GM12878 (cell line): ENCODE measurements around the gene CRAMP1. TPM values are rescaled to one million over a fixed set of nuclear protein-coding genes. Genes with fewer than 3 reads are reported as not detected.
A peak's percentile ranks its signal among the peaks of the same experiment; 100 is the strongest.

Source experiments
- ATAC-seq: fragments of 200-7000 bp; cut with Tn5 transposase; 3 replicates; pipeline ENCODE4 v1.9.1; 2020; ENCODE audit warnings: mild to moderate bottlenecking, moderate library complexity
- BruUV-seq: library from RNA; stranded (reverse); fragments of 400-500 nt; replicated peaks from 2 replicates; lab custom pipeline; 2021; lab: Mats Ljungman, UMichigan
- CTCF ChIA-PET: fragments of 300-600 bp; sonication (Branson Sonifier 250); formaldehyde crosslinking; extraction: SDS; loops from one replicate; lab custom pipeline; 2021; ENCODE audit warnings: inconsistent platforms; lab: Yijun Ruan, JAX
- POLR2A ChIA-PET: fragments of 350-600 bp; formaldehyde crosslinking; extraction: SDS; loops from one replicate; lab custom pipeline; 2021; ENCODE audit warnings: inconsistent platforms; lab: Charles Lee
- RAD21 ChIA-PET: fragments of 300-600 bp; sonication (Branson Sonifier 250); formaldehyde crosslinking; loops from one replicate; lab custom pipeline; 2023; ENCODE audit warnings: antibody characterized with exemption; ENCODE audit not compliant: unreplicated experiment; lab: Charles Lee
- SMC1A ChIA-PET: fragments of 300-600 bp; sonication (Branson Sonifier 250); formaldehyde crosslinking; loops from one replicate; lab custom pipeline; 2023; ENCODE audit not compliant: unreplicated experiment, uncharacterized antibody; lab: Charles Lee
- DNase-seq: peaks from one replicate; pipeline ENCODE4 v3.0.0-alpha.2; 2011; ENCODE audit warnings: low read depth, low spot score
- FAIRE-seq: peaks from 3 replicates; lab custom pipeline; 2011; peaks lifted over from hg19 to GRCh38; lab: Jason Lieb, UNC
- H2AFZ ChIP-seq: 2 replicates; pipeline ENCODE4 v1.6.0; 2011; ENCODE audit warnings: low read depth, low read length, control low read depth; ENCODE audit not compliant: control insufficient read depth
- H3K27ac ChIP-seq: 2 replicates; pipeline ENCODE4 v1.5.1; 2011; ENCODE audit warnings: control low read depth; ENCODE audit not compliant: control insufficient read depth, insufficient read depth
- H3K27me3 ChIP-seq, 2 experiments: replicated peaks in 1 of 2; 2 replicates each; pipeline versions ENCODE4 v1.6.0 to v1.6.1; 2011; ENCODE audit warnings: low read length in 1 of 2; ENCODE audit not compliant: control insufficient read depth in 2 of 2, insufficient read depth in 2 of 2
- H3K36me3 ChIP-seq, 2 experiments: 2 replicates each; pipeline ENCODE4 v1.5.1; 2011; ENCODE audit warnings: low read length in 1 of 2; ENCODE audit not compliant: control insufficient read depth in 2 of 2, insufficient read depth in 2 of 2
- H3K4me1 ChIP-seq: 2 replicates; pipeline ENCODE4 v1.6.1; 2011; ENCODE audit warnings: mild to moderate bottlenecking, low read length, moderate library complexity, mixed read lengths; ENCODE audit not compliant: control insufficient read depth, insufficient read depth
- H3K4me2 ChIP-seq: 2 replicates; pipeline ENCODE4 v1.6.0; 2011; ENCODE audit warnings: control low read depth; ENCODE audit not compliant: control insufficient read depth, insufficient read depth
- H3K4me3 ChIP-seq: fragments of 200-600 bp; sonication (generic); 2 replicates; pipeline ENCODE4 v1.5.1; 2016
- H3K79me2 ChIP-seq: 2 replicates; pipeline ENCODE4 v1.6.0; 2011; ENCODE audit warnings: low read length; ENCODE audit not compliant: control insufficient read depth, insufficient read depth
- H3K9ac ChIP-seq: 2 replicates; pipeline ENCODE4 v1.8.0; 2011; ENCODE audit warnings: low read length, control low read depth, mixed read lengths; ENCODE audit not compliant: control insufficient read depth, insufficient read depth
- H3K9me3 ChIP-seq: replicated peaks from 3 replicates; pipeline ENCODE4 v1.5.1; 2011; ENCODE audit warnings: mild to moderate bottlenecking, low read length; ENCODE audit not compliant: control insufficient read depth, insufficient read depth
- H4K20me1 ChIP-seq: 2 replicates; pipeline ENCODE4 v1.6.0; 2011; ENCODE audit not compliant: control insufficient read depth, insufficient read depth
- EP300 ChIP-seq, 2 experiments: fragments of 150-350 bp in 1 of 2; IDR thresholded peaks; 2 replicates each; pipeline ENCODE4 v1.6.1; 2011 to 2012; ENCODE audit warnings: low read depth in 2 of 2, low read length in 2 of 2, borderline replicate concordance in 1 of 2, improper control_type of control experiment in 1 of 2, inconsistent platforms in 1 of 2; ENCODE audit not compliant: control insufficient read depth in 1 of 2
- GABPA ChIP-seq: IDR thresholded peaks from 2 replicates; pipeline ENCODE4 v1.6.1; 2014; ENCODE audit warnings: antibody characterized with exemption, low read depth, mild to moderate bottlenecking, inconsistent platforms
- GATAD2B ChIP-seq: fragments of 450-650 bp; conservative IDR thresholded peaks from 2 replicates; pipeline ENCODE4 v1.6.1; 2017; ENCODE audit warnings: low read depth, mild to moderate bottlenecking, moderate library complexity
- IRF4 ChIP-seq: IDR thresholded peaks from 2 replicates; pipeline ENCODE4 v1.6.1; 2011; ENCODE audit warnings: low read depth, low read length
- NFYA ChIP-seq: IDR thresholded peaks from 2 replicates; pipeline ENCODE4 v1.6.1; 2011; ENCODE audit warnings: low read depth, mild to moderate bottlenecking, low read length, improper control_type of control experiment, borderline replicate concordance
- RAD51 ChIP-seq: fragments of 450-650 bp; IDR thresholded peaks from 2 replicates; pipeline ENCODE4 v1.6.1; 2016; ENCODE audit warnings: moderate library complexity, mild to moderate bottlenecking, inconsistent platforms
- RBBP5 ChIP-seq: fragments of 200-600 bp; sonication (generic); conservative IDR thresholded peaks from 2 replicates; pipeline ENCODE4 v1.6.1; 2016
- RELA ChIP-seq: fragments of 450-650 bp; IDR thresholded peaks from 2 replicates; pipeline ENCODE4 v1.8.0; 2014; ENCODE audit warnings: borderline replicate concordance; ENCODE audit not compliant: partially characterized antibody
- WRNIP1 ChIP-seq: IDR thresholded peaks from 2 replicates; pipeline ENCODE4 v1.6.1; 2011; ENCODE audit warnings: low read depth, low read length, improper control_type of control experiment, borderline replicate concordance
- YY1 ChIP-seq: IDR thresholded peaks from 2 replicates; pipeline ENCODE4 v1.6.1; 2011; ENCODE audit warnings: low read depth, mild to moderate bottlenecking, low read length
- ZZZ3 ChIP-seq: IDR thresholded peaks from 2 replicates; pipeline ENCODE4 v1.6.1; 2011; ENCODE audit warnings: low read depth; ENCODE audit not compliant: control insufficient read depth, insufficient read length
- WGBS: methylation state at CpG from one replicate; pipeline ENCODE4 v1.1.6; 2016; ENCODE audit warnings: low lambda C conversion rate; ENCODE audit not compliant: insufficient replicate concordance, insufficient coverage; ENCODE audit errors: missing lambda C conversion rate; 5-methylcytosine and 5-hydroxymethylcytosine counted together
- in situ Hi-C: fragments of 300-500 bp; cut with MboI; formaldehyde crosslinking; loops from 9 replicates; pipeline ENCODE4 v1.14.3; 2018; ENCODE audit warnings: mixed read lengths
- intact Hi-C: fragments of 100-400 bp; cut with micrococcal nuclease; formaldehyde crosslinking; loops from one replicate; pipeline ENCODE4 v1.14.2; 2022; ENCODE audit not compliant: unreplicated experiment
- polyA plus RNA-seq, 11 experiments: library from polyadenylated mRNA; depleted of rRNA in 4 of 11; unstranded in 6 of 11; stranded (reverse) in 5 of 11; fragments of >200 nt; fragmentation: Nextera tagmentation in 4 of 11; fragmentation: Illumina TruSeq in 1 of 11; extraction: Ambion mirVana in 4 of 11; extraction: Trizol in 1 of 11; gene quantifications; 1 replicate in 1 of 11; 2 replicates in 10 of 11; pipeline versions ENCODE4 v1.2.1 to v1.2.3, GENCODE V29; 2011 to 2016; ENCODE audit warnings: inconsistent platforms in 2 of 11, missing spikeins in 2 of 11, low read depth in 1 of 11
- total RNA-seq, 4 experiments: library from RNA; depleted of rRNA in 3 of 4; stranded (reverse); fragments of >200 nt in 3 of 4; fragmentation: Illumina TruSeq in 1 of 4; extraction: Trizol in 1 of 4; gene quantifications; 2 replicates each; pipeline versions ENCODE4 v1.2.1 to v1.2.3, GENCODE V29; 2013 to 2021
- TF ChIP-seq, protein P1 (sequence below): fragments of 450-650 bp; formaldehyde crosslinking; IDR thresholded peaks from 2 replicates; pipeline ENCODE4 v1.5.0; 2022; ENCODE audit warnings: mild to moderate bottlenecking, missing genetic modification characterization

CRAMP1 gene
- total and polyA plus RNA-seq, 10 of the 15 experiments (the other 5 are each of a cell fraction or from before 2014, with no cell fraction given): 0.37 to 9.8 (median 3.9) TPM

DNA sequence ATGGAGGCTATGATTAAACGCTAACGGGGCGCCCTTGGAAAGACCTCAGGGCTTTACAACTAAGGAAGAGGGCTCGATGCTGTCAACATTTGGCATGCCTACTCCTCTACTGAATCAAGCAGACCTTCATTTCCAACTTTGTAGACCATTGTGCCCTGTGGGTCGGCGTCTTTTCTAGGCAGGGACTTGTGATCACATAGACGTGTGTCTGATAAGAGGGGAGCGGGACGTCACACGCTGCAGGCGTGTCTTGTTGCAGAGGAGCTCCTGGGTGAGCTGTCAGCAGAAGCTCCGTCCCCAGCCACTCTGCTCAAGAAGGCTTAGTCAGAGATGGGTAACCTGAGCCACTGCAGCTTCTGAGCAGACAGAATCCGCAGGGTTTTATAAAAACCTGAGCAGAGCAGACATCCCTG lies 96.6 kb downstream of the CRAMP1 start:
- ATAC-seq: no peak
- ChIA-PET POLR2A (interaction anchor here (0.7 kb wide), 1 partner anchor 31 kb away, joined by 3 read pairs; the partner anchor contains the start of gene JPT2), RAD21 (no interaction called here), CTCF (interaction anchor here (1.2 to 1.9 kb wide), 3 partner anchors 9 to 32 kb away, joined by 3 to 6 read pairs (median 4); no protein-coding TSS in a partner anchor), SMC1A (interaction anchor here (1.1 to 1.5 kb wide), 2 partner anchors 14 to 74 kb away, joined by 3 read pairs; partner anchors contain the start of genes NUBP2 and SPSB3)
- no peak overlapping the region for H3K9ac ChIP-seq
- peaks cover 26% of the 10 kb centered on the region for H3K4me1 ChIP-seq
- H2AFZ ChIP-seq: no peak overlapping the region
- no peaks in the 10 kb centered on the region for H3K27me3 ChIP-seq
- H4K20me1 ChIP-seq: peaks cover 4% of the 10 kb centered on the region; the same call in 1 of the 2 replicates
- H3K79me2 ChIP-seq: peaks cover 47% of the 10 kb centered on the region
- FAIRE-seq: no peak
- 97% methylated on average over 13 of the region's 13 CpGs for WGBS
- H3K4me3 ChIP-seq: no peak overlapping the region
- no TSS peak for BruUV-seq
- in situ Hi-C loops: no loop called here
- H3K27ac ChIP-seq: no peak overlapping the region
- intact Hi-C loops: loop anchor here (5.0 kb wide), 1 partner anchor 64 kb away; the partner anchor contains the start of genes EME2, MRPS34 and NME3
- H3K4me2 ChIP-seq: peak overlapping the region; percentile 44
- no peaks in the 10 kb centered on the region; a peak in 3 of 4 replicates for H3K36me3 ChIP-seq
- no peaks in the 10 kb centered on the region for H3K9me3 ChIP-seq
- TF ChIP-seq YY1 (no peak), RELA (no peak), WRNIP1 (no peak), GATAD2B (no peak), ZZZ3 (no peak), NFYA (no peak), GABPA (no peak), RBBP5 (no peak), IRF4 (no peak), EP300 (IDR thresholded peaks at IDR 0.05; ENCODE audit: borderline replicate concordance in 1 of 2, control insufficient read depth in 1 of 2, low read depth in 2 of 2, low read length in 2 of 2) (no peak), RAD51 (no peak)
- TF ChIP-seq, protein P1, sequence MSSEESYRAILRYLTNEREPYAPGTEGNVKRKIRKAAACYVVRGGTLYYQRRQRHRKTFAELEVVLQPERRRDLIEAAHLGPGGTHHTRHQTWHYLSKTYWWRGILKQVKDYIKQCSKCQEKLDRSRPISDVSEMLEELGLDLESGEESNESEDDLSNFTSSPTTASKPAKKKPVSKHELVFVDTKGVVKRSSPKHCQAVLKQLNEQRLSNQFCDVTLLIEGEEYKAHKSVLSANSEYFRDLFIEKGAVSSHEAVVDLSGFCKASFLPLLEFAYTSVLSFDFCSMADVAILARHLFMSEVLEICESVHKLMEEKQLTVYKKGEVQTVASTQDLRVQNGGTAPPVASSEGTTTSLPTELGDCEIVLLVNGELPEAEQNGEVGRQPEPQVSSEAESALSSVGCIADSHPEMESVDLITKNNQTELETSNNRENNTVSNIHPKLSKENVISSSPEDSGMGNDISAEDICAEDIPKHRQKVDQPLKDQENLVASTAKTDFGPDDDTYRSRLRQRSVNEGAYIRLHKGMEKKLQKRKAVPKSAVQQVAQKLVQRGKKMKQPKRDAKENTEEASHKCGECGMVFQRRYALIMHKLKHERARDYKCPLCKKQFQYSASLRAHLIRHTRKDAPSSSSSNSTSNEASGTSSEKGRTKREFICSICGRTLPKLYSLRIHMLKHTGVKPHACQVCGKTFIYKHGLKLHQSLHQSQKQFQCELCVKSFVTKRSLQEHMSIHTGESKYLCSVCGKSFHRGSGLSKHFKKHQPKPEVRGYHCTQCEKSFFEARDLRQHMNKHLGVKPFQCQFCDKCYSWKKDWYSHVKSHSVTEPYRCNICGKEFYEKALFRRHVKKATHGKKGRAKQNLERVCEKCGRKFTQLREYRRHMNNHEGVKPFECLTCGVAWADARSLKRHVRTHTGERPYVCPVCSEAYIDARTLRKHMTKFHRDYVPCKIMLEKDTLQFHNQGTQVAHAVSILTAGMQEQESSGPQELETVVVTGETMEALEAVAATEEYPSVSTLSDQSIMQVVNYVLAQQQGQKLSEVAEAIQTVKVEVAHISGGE (CRISPR knock-in tag): no peak
- TF ChIP-seq, all 136 proteins: peak for 0
- DNase-seq: no peak
